Measurements from ENCODE around the gene ARL6IP4.
"Not testable (repeated sequence)": the region's sequence is repeated elsewhere in the genome, so short reads cannot be mapped to it uniquely, and the experiment has no call there.

Gene ARL6IP4

DNA sequence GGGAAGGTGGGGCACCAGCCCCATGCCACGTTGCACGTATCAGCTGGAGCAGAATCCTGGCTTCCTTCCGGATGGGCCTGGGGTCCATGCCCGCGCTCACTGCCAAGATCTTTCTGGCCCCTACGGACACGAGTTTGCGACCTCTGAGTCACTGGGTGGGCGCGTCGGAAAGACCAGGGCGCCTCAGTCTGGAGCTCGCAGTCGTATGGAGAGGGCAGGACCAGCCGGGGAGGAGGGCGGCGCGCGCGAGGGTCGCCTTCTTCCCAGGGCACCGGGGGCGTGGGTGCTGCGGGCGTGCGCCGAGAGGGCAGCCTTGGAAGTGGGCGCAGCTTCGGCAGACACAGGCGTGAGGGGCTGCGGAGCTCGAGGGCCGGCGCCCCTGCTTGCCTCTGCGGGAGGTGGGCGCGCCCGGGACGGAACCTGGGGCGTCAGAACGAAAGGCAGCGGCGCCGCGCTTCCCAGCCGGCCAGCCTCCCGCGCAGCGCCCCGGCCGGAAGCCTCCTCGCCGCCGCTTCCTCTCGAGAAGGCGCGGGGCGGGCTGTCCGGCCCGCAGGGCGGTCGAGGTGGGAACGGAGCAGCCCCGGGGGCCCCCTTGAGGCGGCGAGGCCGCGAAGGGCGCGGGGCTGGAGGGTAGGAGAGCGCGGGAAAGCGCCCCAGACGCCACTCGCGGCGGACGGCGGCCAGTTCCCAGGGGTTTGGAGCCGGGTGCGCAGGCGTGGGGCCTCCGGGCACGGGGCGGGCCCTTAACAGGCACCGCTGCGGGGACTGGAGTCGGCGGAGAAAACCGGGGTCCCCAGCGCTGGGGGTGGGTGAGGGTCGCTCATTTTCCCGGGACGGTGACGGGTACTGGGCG, at the start of gene ARL6IP4:
Gene ARL6IP4, plus strand, starts transcription at position 499 of the 853 bp plus-strand sequence. CDS start 459 bp downstream, outside the sequence.
- peak within 1 kb of the TSS; percentile 86 for H3K4me3 ChIP-seq (ENCODE audit: low read length)
- TF ChIP-seq, protein P1, sequence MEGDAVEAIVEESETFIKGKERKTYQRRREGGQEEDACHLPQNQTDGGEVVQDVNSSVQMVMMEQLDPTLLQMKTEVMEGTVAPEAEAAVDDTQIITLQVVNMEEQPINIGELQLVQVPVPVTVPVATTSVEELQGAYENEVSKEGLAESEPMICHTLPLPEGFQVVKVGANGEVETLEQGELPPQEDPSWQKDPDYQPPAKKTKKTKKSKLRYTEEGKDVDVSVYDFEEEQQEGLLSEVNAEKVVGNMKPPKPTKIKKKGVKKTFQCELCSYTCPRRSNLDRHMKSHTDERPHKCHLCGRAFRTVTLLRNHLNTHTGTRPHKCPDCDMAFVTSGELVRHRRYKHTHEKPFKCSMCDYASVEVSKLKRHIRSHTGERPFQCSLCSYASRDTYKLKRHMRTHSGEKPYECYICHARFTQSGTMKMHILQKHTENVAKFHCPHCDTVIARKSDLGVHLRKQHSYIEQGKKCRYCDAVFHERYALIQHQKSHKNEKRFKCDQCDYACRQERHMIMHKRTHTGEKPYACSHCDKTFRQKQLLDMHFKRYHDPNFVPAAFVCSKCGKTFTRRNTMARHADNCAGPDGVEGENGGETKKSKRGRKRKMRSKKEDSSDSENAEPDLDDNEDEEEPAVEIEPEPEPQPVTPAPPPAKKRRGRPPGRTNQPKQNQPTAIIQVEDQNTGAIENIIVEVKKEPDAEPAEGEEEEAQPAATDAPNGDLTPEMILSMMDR (IDR thresholded peaks at IDR 0.05; ENCODE audit: insufficient read depth, low read depth, low read length, missing control alignments): no peak
- peak; percentile 69 for DNase-seq (ENCODE audit: low read depth)

DNA sequence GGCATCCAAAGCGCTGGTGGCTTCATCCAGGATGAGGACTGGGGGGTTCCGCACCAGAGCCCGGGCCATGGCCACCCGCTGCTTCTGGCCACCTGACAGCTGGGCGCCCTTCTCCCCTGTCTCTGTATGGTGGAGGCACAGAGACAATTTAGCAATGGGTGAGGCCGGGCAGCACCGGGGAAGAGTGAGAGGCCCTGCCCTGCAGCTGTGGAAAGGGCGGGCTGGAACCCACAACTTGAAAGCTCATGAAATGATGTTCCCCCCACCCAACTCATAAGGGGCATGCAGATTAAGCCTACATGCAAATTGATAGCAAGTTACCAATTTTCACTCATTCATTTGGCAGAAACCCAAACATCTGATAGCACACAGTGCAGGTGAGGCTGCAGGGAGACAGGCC, 48.3 kb upstream of the ARL6IP4 start:
- H3K4me3 ChIP-seq (ENCODE audit: low read length): no peak overlapping the region
- TF ChIP-seq, protein P1 (IDR thresholded peaks at IDR 0.05; ENCODE audit: insufficient read depth, low read depth, low read length, missing control alignments): no peak
- DNase-seq (ENCODE audit: low read depth): no peak

DNA sequence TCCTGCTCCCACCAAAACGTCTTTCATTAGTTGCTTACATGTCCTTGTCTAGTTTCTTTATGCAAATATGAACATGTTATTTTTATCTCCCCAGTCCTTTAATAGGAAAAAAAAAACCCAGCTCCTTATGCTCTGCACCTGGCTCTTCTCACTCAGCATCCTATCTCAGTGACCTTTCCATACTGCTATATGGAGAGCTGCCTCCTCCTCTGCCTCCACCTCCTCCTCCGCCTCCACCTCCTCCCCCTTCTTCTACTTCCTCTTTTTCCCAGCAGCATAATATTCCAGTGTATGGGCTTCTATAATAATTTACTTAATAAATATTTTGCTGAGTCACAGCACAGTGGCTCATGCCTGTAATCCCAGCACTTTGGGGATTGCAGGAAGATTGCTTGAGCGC, 45.8 kb upstream of the ARL6IP4 start:
- TF ChIP-seq, protein P1 (IDR thresholded peaks at IDR 0.05; ENCODE audit: insufficient read depth, low read depth, low read length, missing control alignments): no peak

GRCh38 chr12:122935318-122935717, 45.2 kb upstream of the ARL6IP4 start:
- H3K4me3 ChIP-seq (ENCODE audit: low read length): no peak overlapping the region
- no peak for DNase-seq (ENCODE audit: low read depth)
- TF ChIP-seq, protein P1 (IDR thresholded peaks at IDR 0.05; ENCODE audit: insufficient read depth, low read depth, low read length, missing control alignments): no peak

More for the DNA sequence above, 45.8 kb upstream of the ARL6IP4 start:
- no peak for DNase-seq (ENCODE audit: low read depth)
- no peak overlapping the region for H3K4me3 ChIP-seq (ENCODE audit: low read length)

- no peak for DNase-seq (ENCODE audit: low read depth)
- TF ChIP-seq, protein P1 (IDR thresholded peaks at IDR 0.05; ENCODE audit: insufficient read depth, low read depth, low read length, missing control alignments): no peak
- no peak overlapping the region for H3K4me3 ChIP-seq (ENCODE audit: low read length)
Observed at GRCh38 chr12:122937622-122938091, 42.8 kb upstream of the ARL6IP4 start.

- DNase-seq (ENCODE audit: low read depth): no peak
- H3K4me3 ChIP-seq (ENCODE audit: low read length): no peak overlapping the region
- TF ChIP-seq, protein P1 (IDR thresholded peaks at IDR 0.05; ENCODE audit: insufficient read depth, low read depth, low read length, missing control alignments): no peak
Observed at GRCh38 chr12:122939125-122939524, 41.4 kb upstream of the ARL6IP4 start.

DNA sequence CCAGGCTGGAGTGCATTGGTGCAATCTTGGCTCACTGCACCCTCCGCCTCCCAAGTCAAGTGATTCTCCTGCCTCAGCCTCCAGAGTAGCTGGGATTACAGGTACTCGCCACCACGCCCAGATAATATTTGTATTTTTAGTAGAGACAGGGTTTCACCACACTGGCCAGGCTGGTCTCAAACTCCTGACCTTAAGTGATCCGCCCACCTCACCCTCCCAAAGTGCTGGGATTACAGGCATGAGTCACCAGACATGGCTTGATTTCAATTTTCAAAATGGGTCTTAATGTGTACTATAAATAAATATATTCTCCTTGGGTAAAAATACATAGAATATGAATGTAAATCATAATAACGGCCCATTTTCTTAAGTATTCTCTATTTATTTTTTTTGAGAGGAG, 39.1 kb upstream of the ARL6IP4 start:
- not testable (repeated sequence) for H3K4me3 ChIP-seq (ENCODE audit: low read length); DNase-seq (ENCODE audit: low read depth)

All from epithelial cell of esophagus (primary cell).